K562 (cell line): ENCODE data around the gene SKIC2. TPM values are rescaled to one million over a fixed set of nuclear protein-coding genes. Genes with fewer than 3 reads are reported as not detected.

Experiments
- ATF3 ChIP-seq, 2 experiments: fragments of 450-650 bp in 1 of 2; sonication (generic) in 1 of 2; formaldehyde crosslinking in 1 of 2; IDR thresholded peaks in 1 of 2; conservative IDR thresholded peaks in 1 of 2; 2 replicates each; pipeline versions ENCODE4 v1.6.1 to v1.8.1; 2016 to 2023; ENCODE audit warnings: mild to moderate bottlenecking in 2 of 2, moderate library complexity in 2 of 2, inconsistent platforms in 1 of 2, missing genetic modification reagents in 1 of 2
- KLF13 ChIP-seq: fragments of 450-650 bp; IDR thresholded peaks from 2 replicates; pipeline ENCODE4 v1.6.1; 2016; ENCODE audit warnings: missing genetic modification characterization, low read depth, mild to moderate bottlenecking, missing compliant biosample characterization, moderate library complexity, borderline replicate concordance
- MAFK ChIP-seq: IDR thresholded peaks from 2 replicates; pipeline ENCODE4 v1.6.1; 2011; ENCODE audit warnings: low read length, improper control_type of control experiment
- MXD1 ChIP-seq: fragments of 250-450 bp; sonication (Bioruptor Pico); IDR thresholded peaks from 2 replicates; pipeline ENCODE4 v1.8.0; 2021; ENCODE audit warnings: borderline replicate concordance, mild to moderate bottlenecking, moderate library complexity; ENCODE audit not compliant: poor library complexity, severe bottlenecking
- SAFB2 ChIP-seq: fragments of 200-400 bp; formaldehyde crosslinking; IDR thresholded peaks from 2 replicates; pipeline ENCODE4 v1.6.1; 2018; ENCODE audit warnings: borderline replicate concordance, low read length, low read depth, moderate library complexity; ENCODE audit not compliant: severe bottlenecking
- TFE3 ChIP-seq: fragments of 450-650 bp; formaldehyde crosslinking; IDR thresholded peaks from 2 replicates; pipeline ENCODE4 v1.4.0; 2020; ENCODE audit warnings: mild to moderate bottlenecking, mixed read lengths
- THRAP3 ChIP-seq: fragments of 450-650 bp; IDR thresholded peaks from 2 replicates; pipeline ENCODE4 v1.6.1; 2016; ENCODE audit warnings: mild to moderate bottlenecking, inconsistent platforms, borderline replicate concordance
- ZBED1 ChIP-seq: IDR thresholded peaks from 2 replicates; pipeline ENCODE4 v1.6.1; 2014
- ZNF140 ChIP-seq: fragments of 250-450 bp; sonication (Bioruptor Pico); IDR thresholded peaks from 2 replicates; pipeline ENCODE4 v1.8.0; 2021; ENCODE audit warnings: moderate library complexity, mild to moderate bottlenecking, inconsistent platforms
- ZNF277 ChIP-seq: fragments of 250-450 bp; sonication (Bioruptor Pico); IDR thresholded peaks from 2 replicates; pipeline ENCODE4 v1.8.0; 2022; ENCODE audit warnings: inconsistent platforms, mild to moderate bottlenecking, moderate library complexity, borderline replicate concordance
- ZNF740 ChIP-seq, 3 experiments: fragments of 200-800 bp in 1 of 3; sonication (Bioruptor generic) in 1 of 3; sonication (generic) in 1 of 3; formaldehyde crosslinking in 1 of 3; IDR thresholded peaks; 2 replicates each; pipeline versions ENCODE4 v1.6.1 to v1.8.0; 2016 to 2022; ENCODE audit warnings: mild to moderate bottlenecking in 2 of 3, missing compliant biosample characterization in 2 of 3, missing genetic modification characterization in 2 of 3, missing genetic modification reagents in 1 of 3
- polyA plus RNA-seq, 8 experiments: library from polyadenylated mRNA; depleted of rRNA in 4 of 8; stranded (reverse) in 5 of 8; unstranded in 3 of 8; fragments of >200 nt; fragmentation: Nextera tagmentation in 2 of 8; fragmentation: Illumina TruSeq in 1 of 8; extraction: Ambion mirVana in 2 of 8; extraction: Trizol in 1 of 8; gene quantifications; 2 replicates each; pipeline versions ENCODE4 v1.2.1 to v1.2.3, GENCODE V29; 2011 to 2014; ENCODE audit warnings: inconsistent platforms in 1 of 8, missing spikeins in 1 of 8
- total RNA-seq, 7 experiments: library from RNA; depleted of rRNA in 6 of 7; stranded (reverse); fragments of >200 nt in 6 of 7; fragmentation: Illumina TruSeq in 2 of 7; extraction: Trizol in 2 of 7; gene quantifications; 2 replicates each; pipeline versions ENCODE4 v1.2.1 to v1.2.3, GENCODE V29; 2011 to 2021; ENCODE audit warnings: low replicate concordance in 1 of 7

The SKIC2 gene
- total and polyA plus RNA-seq, 9 of the 15 experiments (the other 6 are each of a cell fraction or from before 2014, with no cell fraction given), result 3.3 to 94.6 (median 38.8) TPM

- TF ChIP-seq ZBED1 (no peak), THRAP3 (no peak), MXD1 (CRISPR knock-in tag) (peak; percentile 71), KLF13 (tag) (peak; percentile 93), SAFB2 (no peak), ZNF740 (CRISPR knock-in tag; IDR thresholded peaks at IDR 0.05) (0 out of 2 replicates have a peak, but pooled peaks have one; percentile 41), ZNF740 (tag; IDR thresholded peaks at IDR 0.05) (peak in 1 of 2 experiments; percentile 54; a peak in 1 of 4 replicates), ZNF277 (CRISPR knock-in tag) (no peak), MAFK (no peak), TFE3 (no peak), ATF3 (IDR thresholded peaks at IDR 0.05) (peak; percentile 69), ATF3 (CRISPR knock-in tag; conservative IDR thresholded peaks at IDR 0.05) (peak; percentile 68; the same call in 1 of the 2 replicates), ZNF140 (CRISPR knock-in tag) (0 out of 2 replicates have a peak, but pooled peaks have one; percentile 63)
Observed at GRCh38 chr6:31958741-31959739, at the start of gene SKIC2, which contains the start of gene NELFE (continued).
